ENCODE results near the gene FUT7. TPM values are rescaled to one million over a fixed set of nuclear protein-coding genes. Genes with fewer than 3 reads are reported as not detected.
A peak's percentile ranks its signal among the peaks of the same experiment; 100 is the strongest.

FUT7 gene
- total and polyA plus RNA-seq, 2 of the 13 experiments (the other 11 are each of a cell fraction or from before 2014, with no cell fraction given) = 0.05 TPM; not detected in 1

- TF ChIP-seq, protein P1, sequence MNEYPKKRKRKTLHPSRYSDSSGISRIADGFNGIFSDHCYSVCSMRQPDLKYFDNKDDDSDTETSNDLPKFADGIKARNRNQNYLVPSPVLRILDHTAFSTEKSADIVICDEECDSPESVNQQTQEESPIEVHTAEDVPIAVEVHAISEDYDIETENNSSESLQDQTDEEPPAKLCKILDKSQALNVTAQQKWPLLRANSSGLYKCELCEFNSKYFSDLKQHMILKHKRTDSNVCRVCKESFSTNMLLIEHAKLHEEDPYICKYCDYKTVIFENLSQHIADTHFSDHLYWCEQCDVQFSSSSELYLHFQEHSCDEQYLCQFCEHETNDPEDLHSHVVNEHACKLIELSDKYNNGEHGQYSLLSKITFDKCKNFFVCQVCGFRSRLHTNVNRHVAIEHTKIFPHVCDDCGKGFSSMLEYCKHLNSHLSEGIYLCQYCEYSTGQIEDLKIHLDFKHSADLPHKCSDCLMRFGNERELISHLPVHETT (CRISPR knock-in tag; conservative IDR thresholded peaks at IDR 0.05) = peak; percentile 40; the same call in 1 of the 2 replicates
- no peak for TF ChIP-seq ELF4 (CRISPR knock-in tag; IDR thresholded peaks at IDR 0.05; ENCODE audit: borderline replicate concordance)
- TF ChIP-seq ELF1 (CRISPR knock-in tag; IDR thresholded peaks at IDR 0.05) = no peak; the same call in 1 of the 2 replicates
- TF ChIP-seq, protein P2, sequence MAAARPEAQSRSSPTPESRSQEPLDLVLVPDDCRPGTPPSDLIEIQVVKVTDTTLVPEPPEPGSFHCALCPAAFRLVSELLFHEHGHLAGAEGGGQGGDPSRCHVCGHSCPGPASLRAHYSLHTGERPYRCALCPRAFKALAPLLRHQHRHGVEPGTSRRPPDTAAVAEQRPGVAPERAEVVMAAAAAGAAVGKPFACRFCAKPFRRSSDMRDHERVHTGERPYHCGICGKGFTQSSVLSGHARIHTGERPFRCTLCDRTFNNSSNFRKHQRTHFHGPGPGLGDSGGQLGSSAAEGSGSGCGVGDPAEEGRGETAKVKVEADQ (CRISPR knock-in tag; IDR thresholded peaks at IDR 0.05; ENCODE audit: borderline replicate concordance) = no peak
- TF ChIP-seq HES4 (CRISPR knock-in tag; IDR thresholded peaks at IDR 0.05; ENCODE audit: borderline replicate concordance) = no peak
- TF ChIP-seq ZNF30 (CRISPR knock-in tag; IDR thresholded peaks at IDR 0.05) = no peak
- peak; percentile 59; the same call in 1 of the 2 replicates for TF ChIP-seq PITX1 (CRISPR knock-in tag; IDR thresholded peaks at IDR 0.05)
- peak; percentile 61 for TF ChIP-seq ZFP91 (CRISPR knock-in tag; IDR thresholded peaks at IDR 0.05; ENCODE audit: borderline replicate concordance)
- no peak for TF ChIP-seq NRL (CRISPR knock-in tag; IDR thresholded peaks at IDR 0.05; ENCODE audit: borderline replicate concordance)
- 0 out of 2 replicates have a peak, but pooled peaks have one; percentile 8 for TF ChIP-seq ISX (CRISPR knock-in tag; conservative IDR thresholded peaks at IDR 0.05)
- TF ChIP-seq ATM (IDR thresholded peaks at IDR 0.05; ENCODE audit: borderline replicate concordance) = no peak
- TF ChIP-seq ZFYVE20 (CRISPR knock-in tag; IDR thresholded peaks at IDR 0.05; ENCODE audit: borderline replicate concordance, low read depth) = no peak
- TF ChIP-seq, protein P3, sequence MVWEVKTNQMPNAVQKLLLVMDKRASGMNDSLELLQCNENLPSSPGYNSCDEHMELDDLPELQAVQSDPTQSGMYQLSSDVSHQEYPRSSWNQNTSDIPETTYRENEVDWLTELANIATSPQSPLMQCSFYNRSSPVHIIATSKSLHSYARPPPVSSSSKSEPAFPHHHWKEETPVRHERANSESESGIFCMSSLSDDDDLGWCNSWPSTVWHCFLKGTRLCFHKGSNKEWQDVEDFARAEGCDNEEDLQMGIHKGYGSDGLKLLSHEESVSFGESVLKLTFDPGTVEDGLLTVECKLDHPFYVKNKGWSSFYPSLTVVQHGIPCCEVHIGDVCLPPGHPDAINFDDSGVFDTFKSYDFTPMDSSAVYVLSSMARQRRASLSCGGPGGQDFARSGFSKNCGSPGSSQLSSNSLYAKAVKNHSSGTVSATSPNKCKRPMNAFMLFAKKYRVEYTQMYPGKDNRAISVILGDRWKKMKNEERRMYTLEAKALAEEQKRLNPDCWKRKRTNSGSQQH (CRISPR knock-in tag; IDR thresholded peaks at IDR 0.05; ENCODE audit: low read depth) = no peak
- TF ChIP-seq CSRNP2 (CRISPR knock-in tag; conservative IDR thresholded peaks at IDR 0.05; ENCODE audit: low read depth) = no peak
- no peak for TF ChIP-seq ZNF839 (CRISPR knock-in tag; IDR thresholded peaks at IDR 0.05; ENCODE audit: borderline replicate concordance)
- TF ChIP-seq, protein P4, sequence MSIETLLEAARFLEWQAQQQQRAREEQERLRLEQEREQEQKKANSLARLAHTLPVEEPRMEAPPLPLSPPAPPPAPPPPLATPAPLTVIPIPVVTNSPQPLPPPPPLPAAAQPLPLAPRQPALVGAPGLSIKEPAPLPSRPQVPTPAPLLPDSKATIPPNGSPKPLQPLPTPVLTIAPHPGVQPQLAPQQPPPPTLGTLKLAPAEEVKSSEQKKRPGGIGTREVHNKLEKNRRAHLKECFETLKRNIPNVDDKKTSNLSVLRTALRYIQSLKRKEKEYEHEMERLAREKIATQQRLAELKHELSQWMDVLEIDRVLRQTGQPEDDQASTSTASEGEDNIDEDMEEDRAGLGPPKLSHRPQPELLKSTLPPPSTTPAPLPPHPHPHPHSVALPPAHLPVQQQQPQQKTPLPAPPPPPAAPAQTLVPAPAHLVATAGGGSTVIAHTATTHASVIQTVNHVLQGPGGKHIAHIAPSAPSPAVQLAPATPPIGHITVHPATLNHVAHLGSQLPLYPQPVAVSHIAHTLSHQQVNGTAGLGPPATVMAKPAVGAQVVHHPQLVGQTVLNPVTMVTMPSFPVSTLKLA (IDR thresholded peaks at IDR 0.05) = no peak
- TF ChIP-seq SP2 (CRISPR knock-in tag; IDR thresholded peaks at IDR 0.05) = no peak
- no peak for TF ChIP-seq ZMAT3 (CRISPR knock-in tag; conservative IDR thresholded peaks at IDR 0.05)
These were observed 23.8 kb upstream of the FUT7 start (continued) for GRCh38 chr9:137055385-137056364.
